ENCODE measurements around the gene PPP3CA.

PPP3CA gene

DNA sequence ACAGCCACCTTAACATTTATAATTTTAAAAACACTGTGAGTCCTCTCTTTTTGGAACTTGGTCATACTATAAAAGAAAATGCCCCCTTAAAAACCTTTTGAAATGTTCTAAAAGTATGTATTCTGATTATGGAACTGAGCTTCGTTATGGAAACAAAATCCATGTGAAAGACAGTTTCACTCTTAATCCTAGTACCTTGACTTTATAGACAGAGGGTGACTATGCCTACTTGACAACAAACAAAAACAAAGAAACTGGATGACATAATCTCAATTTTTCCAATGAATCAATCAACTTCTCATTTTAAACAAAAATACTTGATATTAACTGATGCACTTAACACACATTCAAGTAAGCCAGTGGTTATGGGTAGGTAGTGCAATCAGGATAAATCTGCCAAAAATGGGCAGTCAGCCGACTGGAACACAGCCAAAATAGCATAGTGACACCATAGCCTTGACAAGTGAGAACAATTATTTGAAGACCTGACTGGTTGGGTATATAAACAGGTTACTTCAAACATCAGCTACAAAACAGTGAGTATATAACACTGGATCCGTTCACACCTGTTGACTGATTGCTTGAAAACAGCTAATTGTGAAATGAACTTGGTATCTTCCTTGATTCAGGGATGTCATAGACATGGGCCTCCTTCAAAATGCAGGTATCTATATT lies 265.5 kb downstream of the PPP3CA start:
- no peak for DNase-seq

DNA sequence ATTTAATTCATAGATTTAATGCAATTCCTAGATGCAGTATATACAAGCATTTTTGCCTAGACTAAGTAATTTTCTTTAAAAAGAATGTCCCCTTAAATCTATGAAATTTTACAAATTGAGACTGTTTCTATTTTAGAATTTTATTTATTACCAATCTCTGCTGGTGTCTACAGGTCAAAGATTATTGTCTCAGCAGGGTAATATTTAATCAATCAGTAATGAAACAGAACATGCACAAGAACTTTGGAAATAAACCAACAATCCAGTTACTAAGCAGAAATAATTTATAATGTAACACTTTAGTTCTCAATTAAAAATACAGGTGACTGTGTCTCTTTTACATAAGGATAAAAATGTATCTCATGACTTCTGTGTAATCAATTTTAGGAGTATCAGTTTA lies 266.2 kb downstream of the PPP3CA start:
- DNase-seq: no peak

DNA sequence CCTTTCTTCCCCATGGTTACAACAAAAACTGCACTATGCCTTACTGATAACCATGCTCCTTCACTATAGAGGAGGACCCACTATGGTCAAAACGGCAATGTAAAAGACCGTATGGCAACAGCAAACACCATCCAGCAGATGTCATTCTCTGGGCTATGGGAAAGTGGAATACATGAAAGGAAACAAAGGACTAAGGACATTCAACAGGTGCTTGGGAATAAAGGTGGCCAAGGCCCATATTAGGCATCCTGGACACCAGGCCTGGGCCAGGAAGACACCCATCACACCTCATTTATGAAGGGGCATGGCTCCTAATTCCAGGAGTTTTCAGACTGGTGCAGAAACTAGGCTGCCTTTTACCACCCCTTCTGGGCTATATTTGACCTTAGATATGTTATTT lies 268.4 kb downstream of the PPP3CA start:
- no peak for DNase-seq

DNA sequence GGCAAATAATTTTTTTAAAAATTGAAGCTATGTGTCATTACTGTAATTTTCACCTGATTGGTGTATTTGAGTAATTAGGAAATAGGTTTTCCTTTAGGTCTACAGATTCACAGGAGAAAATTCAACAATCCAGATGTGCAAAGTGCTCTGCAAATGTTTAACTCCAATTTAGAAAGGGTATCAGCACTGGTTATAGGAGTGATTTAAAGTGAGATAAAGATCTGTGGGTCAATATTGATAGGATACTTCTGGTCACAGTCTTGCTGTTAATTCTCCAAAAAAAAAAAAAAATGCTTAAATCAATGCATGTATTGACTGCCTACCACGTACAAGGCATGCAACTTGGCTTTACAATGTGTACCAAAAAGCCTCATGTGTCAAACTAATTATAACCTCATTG lies 271.3 kb downstream of the PPP3CA start:
- DNase-seq: no peak

DNA sequence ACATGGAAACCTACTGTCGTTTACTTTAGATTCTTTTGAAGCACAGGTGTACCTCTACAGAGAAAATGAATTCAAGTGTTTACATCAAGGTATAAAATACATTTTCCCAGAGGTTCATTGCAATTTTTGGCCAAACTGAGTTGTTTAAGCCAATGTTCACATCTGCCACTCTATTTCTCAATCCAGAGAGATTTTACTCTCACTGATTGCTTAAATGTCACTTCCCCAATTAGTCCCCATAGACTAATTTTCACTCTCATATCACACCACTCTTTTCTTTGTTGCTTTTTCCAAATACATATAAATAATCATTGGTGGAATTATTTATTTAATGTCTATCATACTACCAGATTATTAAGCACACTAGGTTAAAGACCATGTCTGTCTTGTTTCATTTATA lies 271.8 kb downstream of the PPP3CA start:
- peak; percentile 18 for DNase-seq

DNA sequence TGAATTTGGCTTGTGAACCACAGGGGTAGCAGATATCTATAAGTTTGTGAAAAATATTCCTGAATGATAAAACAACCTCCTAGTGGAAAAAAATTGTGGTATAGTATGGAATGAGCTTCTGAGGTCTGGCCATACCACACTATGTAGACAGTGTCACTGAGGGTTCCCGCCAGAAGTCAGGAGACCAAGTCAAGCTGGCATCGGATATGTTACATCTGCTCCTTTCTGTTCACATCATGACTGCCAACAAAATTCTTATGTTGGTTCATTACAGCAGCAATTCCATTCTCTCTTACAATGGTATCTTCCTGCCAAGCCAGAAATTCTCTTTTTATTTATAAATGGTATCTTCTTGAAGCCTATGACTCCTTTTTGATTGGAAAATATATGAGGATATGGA lies 273.0 kb downstream of the PPP3CA start:
- peak; percentile 70 for DNase-seq

DNA sequence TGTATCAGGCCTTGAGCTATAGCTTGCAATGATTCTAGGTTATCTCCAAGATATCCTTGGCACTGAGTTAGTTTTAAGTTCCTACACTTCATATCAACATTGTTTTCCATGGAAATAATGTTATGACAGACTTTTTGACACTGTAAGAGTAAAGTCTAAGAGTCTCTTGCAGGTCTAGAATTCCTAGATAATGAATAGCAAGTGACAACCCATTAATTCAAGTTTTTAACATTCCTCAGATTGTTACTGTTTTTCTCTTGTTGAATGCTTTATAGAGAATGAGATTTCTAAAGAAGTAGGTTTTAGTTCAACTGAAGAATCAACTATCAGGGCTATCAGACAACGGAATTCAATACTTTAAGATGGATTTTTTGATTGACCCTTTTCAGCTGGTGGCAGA lies 276.1 kb downstream of the PPP3CA start:
- DNase-seq: no peak

DNA sequence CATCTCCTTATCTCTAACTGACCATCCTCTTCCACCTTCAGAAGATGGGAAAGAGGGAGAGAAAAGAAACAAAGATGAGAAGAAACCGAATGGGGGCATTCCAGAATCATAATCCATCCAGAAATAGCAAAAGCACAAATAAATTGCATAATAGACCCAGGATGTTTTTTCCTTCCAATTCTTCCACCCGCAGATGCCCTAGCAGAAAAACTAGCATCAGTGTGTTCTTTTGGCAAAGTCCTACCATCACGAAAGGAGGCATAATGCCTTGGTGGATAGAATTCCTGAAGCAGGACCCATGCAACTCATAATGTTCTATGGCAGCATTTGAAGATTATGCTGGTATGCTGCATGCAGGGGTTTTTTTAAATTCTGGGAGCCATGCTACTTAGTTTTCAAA lies 279.2 kb downstream of the PPP3CA start:
- DNase-seq: no peak

DNA sequence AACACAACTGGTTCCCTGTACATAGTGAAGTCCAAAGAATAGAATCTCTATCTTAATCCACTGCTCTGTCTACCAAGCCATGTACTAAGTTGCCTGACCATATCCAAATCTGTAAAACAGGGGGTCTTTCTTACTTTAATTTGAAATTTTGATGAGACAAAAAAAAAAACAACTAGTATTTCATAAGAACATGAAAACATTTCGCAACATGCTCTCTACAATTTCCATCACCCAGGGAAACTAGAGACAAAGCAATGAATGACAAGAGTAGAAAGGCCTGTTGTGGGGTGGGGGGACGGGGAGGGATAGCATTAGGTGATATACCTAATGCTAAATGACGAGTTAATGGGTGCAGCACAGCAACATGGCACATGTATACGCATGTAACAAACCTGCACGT lies 279.9 kb downstream of the PPP3CA start:
- DNase-seq: no peak

DNA sequence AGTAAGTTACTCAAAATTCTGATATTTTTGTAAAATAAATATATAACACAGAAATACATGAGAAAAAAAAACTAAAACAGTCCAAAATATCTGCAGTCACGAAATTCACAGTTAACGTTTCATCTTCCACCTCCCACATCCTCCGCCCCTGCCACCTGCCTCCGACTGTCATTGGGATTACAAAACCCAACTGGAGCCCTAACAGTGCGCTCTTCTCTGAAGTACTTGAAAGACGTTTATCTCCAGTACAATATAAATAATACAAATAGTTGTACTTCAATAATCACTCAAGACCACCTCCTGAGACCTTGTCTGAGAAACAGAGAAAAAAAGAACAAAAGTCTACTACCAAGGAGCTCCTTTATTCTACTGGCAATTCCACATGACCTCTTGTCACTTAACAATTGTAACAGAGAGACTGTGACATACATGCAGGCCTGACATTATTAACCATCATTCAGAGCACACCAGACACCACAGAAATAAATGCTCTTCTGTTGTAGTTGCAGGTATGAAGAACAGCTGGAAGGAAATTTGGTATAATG lies 280.6 kb downstream of the PPP3CA start:
- DNase-seq: no peak

DNA sequence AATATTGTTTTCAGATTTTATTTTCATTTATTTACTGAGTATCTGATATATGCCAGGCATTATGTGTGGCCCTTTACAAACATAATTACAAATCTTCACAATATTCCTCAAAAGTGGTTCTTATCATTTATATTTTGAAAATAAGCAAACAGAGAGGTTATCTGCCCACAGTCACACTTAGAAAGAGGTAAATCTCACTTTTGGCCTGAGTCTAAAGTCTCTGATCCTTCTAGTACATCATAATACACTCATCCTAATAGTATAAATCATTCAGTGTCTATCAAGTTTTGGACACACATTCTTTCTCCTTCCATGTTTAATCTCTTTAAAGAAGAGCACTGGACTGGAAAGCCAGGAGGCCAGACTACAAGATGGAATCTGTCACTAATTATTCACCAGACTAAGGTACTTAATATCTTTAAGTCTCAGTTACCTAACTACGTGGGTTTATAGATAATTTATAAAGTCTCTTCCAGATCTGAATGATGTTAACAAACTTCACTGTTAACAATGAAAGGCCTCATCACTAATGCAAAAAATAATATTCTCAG lies 281.3 kb downstream of the PPP3CA start:
- DNase-seq: no peak

DNA sequence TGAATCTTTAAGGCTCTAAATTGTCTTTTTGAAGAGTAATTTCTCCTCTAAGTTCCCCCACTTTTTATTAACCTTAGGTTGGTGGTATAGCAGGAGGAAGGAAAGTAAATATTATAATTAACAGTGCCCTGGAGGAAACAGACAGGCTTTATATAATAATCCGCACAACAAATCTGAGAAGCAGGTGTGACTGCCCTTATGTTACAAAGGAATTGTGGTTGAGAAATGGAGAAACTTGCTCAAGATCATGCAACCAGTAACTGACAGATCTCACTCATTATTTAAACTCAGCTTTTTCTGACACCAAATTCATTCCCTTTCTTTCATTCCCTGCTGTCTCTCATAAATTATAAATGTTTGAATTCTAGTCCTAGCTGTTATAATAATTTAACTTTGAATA lies 282.0 kb downstream of the PPP3CA start:
- DNase-seq: no peak

DNA sequence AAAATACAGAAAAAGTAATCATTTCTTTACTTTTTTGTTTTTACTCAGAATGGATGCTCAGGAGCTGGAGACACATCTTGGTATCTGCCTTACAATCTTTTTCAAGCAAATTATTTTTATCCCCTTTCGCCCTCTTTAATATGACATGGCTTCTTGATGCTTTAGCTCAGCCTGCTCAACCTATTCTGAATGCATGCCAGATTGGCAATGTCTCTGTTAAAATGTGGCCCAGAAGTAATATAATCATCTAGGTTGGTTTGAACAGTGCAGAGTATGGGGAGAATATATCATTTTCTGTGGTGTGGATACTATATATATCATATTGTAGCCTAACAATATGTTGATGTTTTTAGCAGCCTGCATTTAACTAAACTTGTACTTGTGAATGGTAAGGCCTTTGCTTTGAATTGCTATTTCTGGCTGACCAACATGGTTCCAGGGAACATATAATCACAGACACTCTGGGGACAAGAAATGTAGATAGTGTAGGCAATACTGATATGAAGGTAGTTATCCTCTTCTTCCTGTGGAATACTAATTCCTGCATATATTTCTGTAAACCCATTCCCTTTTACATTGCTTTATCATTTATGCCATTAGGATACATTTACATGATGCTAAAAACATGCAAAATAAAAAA lies 282.7 kb downstream of the PPP3CA start:
- DNase-seq: no peak

DNA sequence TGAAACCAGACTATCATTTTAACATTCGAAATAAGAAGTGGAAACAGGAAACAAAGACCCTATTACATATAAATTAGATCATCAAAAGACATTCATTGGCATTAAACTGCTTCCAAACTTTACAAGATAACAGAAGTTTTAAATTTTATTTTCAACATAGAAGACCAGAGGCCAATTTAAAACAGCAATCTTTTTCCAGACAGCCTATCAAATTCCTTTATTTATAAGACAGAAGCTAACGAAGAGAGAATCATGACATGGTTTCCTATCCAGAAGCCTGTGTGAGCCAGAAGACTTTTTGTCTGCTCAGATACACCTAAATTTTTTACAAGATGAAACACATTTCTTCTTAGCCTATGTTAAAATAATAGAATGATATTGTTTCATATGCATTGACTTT lies 291.9 kb downstream of the PPP3CA start:
- no peak for DNase-seq

DNA sequence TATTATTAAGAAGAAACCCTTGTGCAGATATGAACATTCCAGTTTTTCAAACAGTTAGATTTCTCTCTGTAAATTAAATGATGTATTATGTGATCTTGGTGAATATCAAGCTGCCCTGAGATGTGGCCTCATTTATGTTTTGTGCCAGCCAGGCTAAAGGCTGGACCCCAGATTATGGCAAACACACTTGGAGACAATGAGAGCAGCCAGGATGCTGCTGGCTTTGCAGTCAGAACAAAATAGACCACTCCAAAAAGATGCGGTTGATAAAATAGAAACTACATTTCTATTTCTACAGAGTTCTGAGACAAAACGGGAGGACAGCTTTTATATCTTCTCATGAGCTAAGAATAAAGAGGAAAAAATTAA lies 296.5 kb downstream of the PPP3CA start:
- DNase-seq: no peak

DNA sequence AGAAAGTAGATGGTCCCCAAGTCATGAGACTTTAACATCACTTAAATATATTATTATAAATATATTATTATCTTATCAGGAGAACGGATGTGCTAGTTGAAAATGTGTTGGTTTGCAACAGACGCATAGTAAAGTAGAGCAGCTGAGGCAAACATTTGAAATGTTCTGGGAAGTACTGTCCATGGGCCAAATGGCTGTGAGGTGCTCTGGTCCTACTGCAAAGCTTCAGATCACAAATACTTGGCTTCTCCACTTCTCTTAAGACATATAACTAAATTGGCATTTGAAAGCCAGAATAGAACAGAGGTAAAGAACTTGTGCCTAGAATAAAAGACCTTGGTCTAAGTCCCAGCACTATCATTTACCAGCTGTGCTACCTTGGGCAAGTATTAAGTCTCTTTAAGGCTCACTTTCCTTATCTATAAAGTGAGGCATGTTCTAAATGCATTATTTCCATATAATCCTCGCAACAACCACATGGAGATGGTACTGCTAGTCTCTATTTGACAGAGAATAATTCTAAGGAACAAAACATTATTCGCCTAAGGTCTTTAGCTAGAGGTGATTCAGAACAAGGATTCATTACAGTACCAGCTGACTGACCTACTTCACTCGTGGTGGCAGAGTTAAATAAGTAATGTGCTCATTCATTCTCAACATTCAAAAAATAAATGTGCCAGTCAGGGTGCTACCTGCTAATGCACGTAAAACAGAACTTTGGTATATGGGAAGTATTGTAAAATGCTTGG lies 297.1 kb downstream of the PPP3CA start:
- DNase-seq: no peak

DNA sequence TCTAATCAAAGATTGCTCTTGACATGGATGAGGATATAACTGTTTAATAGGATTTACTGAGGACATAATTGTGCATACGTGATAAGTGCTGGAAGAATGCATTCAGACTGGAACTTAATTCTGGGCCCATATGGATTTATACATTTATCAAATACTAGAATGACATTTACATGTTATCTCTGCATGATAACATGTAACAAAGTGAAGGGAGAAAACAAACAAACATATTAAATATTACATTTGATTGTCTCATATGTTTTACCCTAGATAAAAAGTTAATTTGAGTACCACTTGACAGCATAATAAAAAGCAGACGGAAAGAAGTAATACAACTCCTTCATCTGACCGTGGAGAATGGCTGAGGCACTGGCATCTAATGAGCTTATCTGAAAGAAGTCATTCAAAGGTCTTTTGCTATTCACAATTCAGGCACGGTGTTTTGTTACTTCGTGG lies 297.8 kb downstream of the PPP3CA start:
- DNase-seq: no peak

DNA sequence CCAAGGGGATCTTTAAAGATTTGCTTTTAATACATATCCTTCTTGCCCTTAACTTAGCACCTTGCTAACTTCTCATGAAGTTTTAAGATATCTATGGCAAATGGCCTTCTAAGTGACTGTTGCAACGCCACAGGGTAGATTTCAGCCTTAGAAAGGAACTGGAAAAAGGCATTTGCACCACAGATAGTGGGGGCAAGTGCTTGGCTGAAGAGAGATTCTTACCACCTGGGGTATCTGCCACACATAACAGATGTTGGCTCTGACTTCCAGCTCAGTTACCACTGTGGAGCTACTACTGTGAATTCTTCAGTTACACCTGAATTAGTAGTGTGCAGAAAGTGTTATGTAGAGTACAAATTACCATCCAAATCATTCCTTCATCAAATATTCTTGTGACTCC lies 302.6 kb downstream of the PPP3CA start:
- DNase-seq: no peak

DNA sequence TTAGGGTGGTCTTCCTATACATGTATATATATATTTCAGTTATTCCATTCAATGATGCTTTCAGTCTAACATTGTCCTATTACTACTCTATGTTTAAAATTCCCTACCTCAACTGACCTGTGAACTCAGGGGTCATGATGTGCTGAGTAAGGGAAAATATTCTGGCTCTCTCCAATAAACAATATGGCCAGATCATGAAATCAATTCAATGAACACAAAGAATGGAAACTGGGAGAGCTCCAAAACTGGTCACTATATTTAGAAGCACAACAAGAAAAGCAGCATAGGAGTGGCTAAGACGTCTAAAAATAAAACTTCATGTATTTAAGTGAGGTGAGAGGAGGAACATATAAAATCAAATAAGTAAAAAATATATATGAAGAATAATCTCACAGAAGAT lies 304.5 kb downstream of the PPP3CA start:
- DNase-seq: no peak

DNA sequence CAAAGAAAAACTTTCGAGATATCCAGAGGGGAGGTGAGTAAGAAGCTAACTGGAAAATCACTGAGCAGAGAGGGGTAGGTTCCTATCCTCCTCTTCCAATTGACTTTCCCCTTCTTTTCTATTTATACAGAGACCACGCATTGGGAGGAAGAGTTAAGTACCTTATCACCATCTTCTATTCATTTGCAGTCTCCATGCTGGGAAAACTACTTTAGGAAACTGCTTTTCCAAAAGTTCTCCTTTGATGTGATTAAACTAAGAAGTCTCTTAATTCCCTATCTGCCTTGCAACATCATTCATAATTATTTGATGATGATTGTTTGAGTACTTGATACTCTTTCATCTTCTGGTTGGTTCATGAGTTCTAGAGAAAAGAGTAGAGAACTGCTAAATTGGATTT lies 306.6 kb downstream of the PPP3CA start:
- DNase-seq: no peak

DNA sequence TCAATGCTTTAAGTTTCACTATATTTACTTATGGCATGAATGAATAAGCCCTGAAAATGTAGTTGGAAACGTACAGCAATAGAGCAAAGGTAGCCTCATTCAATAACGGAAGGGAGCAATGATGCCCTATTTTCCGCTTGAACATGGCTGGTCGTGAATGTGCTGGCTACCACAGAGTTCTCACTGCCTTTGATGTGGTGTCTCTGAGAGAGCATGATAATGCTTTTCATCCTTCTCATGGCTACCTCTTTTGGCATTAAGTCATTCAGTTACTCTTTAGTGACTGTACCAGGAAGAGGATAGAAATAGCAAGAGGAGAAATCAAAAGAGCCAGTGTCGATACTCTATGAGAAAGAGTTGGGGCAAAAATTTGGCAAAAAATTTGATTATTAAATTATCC lies 308.0 kb downstream of the PPP3CA start:
- no peak for DNase-seq

DNA sequence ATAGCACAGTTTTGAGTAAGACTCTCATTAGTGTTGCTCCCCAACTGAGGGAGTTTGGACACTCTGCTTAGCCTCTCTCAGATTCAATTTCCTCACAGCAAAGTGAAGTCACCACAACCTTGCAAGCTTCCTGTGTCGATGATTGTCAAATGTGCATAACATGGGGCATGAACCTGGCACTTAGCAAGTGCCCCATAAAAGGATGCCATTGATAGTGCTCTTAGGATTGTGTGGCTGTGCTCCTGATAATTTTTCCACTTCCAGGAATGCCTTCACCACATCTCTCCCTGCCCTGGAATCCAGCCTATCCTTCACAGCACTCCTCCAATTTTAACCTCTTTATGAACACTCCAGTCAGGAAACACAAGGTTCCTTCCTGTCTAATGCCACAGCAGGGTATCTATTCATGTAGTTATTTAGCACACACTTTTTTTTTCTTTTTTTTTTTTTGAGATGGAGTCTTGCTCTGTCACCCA lies 309.4 kb downstream of the PPP3CA start:
- no peak for DNase-seq

DNA sequence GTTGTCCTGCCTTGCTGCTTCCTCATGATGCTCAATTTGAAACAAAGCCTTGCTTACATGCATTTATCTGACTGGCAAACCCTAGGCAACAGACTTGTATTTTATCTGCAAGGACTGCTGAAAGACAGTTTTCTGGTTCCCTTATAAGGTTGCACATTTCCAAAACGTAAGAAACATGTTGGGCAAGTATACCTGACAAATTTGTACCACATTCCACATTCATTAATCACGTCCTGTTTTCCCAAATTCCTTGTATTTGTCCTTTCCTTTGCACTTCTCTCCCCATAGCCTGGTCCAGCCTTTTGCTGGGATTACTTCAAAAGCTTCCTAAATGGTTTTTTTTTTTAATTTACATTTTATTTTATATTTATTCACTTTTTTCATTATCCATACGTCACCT lies 310.1 kb downstream of the PPP3CA start:
- no peak for DNase-seq

DNA sequence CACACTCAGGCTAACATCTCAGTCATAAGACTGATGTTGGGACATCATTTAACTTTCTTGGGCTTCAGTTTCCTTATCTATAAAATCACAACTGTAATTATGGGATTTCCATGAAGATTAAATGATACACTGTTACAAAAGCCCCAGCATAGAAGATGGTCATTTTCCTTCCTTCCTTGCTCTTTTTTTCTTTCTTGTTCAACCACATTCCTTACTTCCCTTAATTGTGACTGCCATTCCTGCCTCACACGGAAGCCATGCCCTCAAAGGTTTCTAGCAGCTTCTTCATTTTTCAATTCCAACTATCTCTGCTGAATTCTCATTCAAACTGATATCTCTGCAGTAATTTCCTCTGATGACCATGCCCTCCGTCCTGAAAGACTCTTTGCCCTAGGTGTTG lies 311.8 kb downstream of the PPP3CA start:
- DNase-seq: no peak

All from NCI-H1694 treated with DMSO at 0.1 percent for 48 hours (cell line).